H9 (cell line): ENCODE measurements around the gene HSH2D. TPM values are rescaled to one million over a fixed set of nuclear protein-coding genes. Genes with fewer than 3 reads are reported as not detected.

ENCODE experiments used
- DNase-seq: peaks from one replicate; pipeline ENCODE4 v3.0.0-alpha.2; 2017
- H2AFZ ChIP-seq: one replicate; pipeline ENCODE4 v1.6.1; 2013; ENCODE audit warnings: mild to moderate bottlenecking, low read length, control low read depth, moderate library complexity
- H2AK5ac ChIP-seq: 2 replicates; pipeline ENCODE4 v1.6.1; 2013; ENCODE audit warnings: low read length, control low read depth, mixed read lengths; ENCODE audit not compliant: insufficient read length
- H2BK120ac ChIP-seq: one replicate; pipeline ENCODE4 v1.6.1; 2013; ENCODE audit warnings: low read depth, mild to moderate bottlenecking, low read length, control low read depth, inconsistent platforms; ENCODE audit not compliant: poor library complexity, severe bottlenecking
- H2BK12ac ChIP-seq: 2 replicates; pipeline ENCODE4 v1.6.1; 2013; ENCODE audit warnings: low read length, control low read depth, mixed read lengths, low read depth; ENCODE audit not compliant: insufficient read length
- H2BK15ac ChIP-seq: 2 replicates; pipeline ENCODE4 v1.6.1; 2013; ENCODE audit warnings: low read depth, low read length, control low read depth
- H2BK20ac ChIP-seq: one replicate; pipeline ENCODE4 v1.6.1; 2013; ENCODE audit warnings: low read depth, mild to moderate bottlenecking, low read length, control low read depth, inconsistent platforms; ENCODE audit not compliant: poor library complexity, severe bottlenecking
- H2BK5ac ChIP-seq: 2 replicates; pipeline ENCODE4 v1.6.1; 2013; ENCODE audit warnings: low read length, control low read depth, mixed read lengths; ENCODE audit not compliant: insufficient read length
- H3K14ac ChIP-seq: 2 replicates; pipeline ENCODE4 v1.6.1; 2013; ENCODE audit warnings: low read length, control low read depth; ENCODE audit not compliant: insufficient read depth
- H3K18ac ChIP-seq: 2 replicates; pipeline ENCODE4 v1.6.1; 2013; ENCODE audit warnings: low read depth, mild to moderate bottlenecking, mixed read lengths, low read length, control low read depth; ENCODE audit not compliant: insufficient read length
- H3K23ac ChIP-seq: 2 replicates; pipeline ENCODE4 v1.6.1; 2013; ENCODE audit warnings: low read length, control low read depth, mixed read lengths, low read depth; ENCODE audit not compliant: insufficient read length
- H3K23me2 ChIP-seq: 2 replicates; pipeline ENCODE4 v1.6.1; 2013; ENCODE audit warnings: low read depth, mild to moderate bottlenecking, mixed read lengths, low read length, control low read depth; ENCODE audit not compliant: insufficient read length, poor library complexity, severe bottlenecking
- H3K27ac ChIP-seq: 2 replicates; pipeline ENCODE4 v1.5.1; 2013; ENCODE audit warnings: low read length, control low read depth, mixed read lengths, low read depth; ENCODE audit not compliant: insufficient read length
- H3K27me3 ChIP-seq: 2 replicates; pipeline ENCODE4 v1.6.1; 2013; ENCODE audit warnings: low read length, control low read depth, inconsistent platforms; ENCODE audit not compliant: insufficient read depth
- H3K4ac ChIP-seq: 2 replicates; pipeline ENCODE4 v1.6.1; 2013; ENCODE audit warnings: low read depth, mild to moderate bottlenecking, control low read depth, inconsistent platforms, low read length, moderate library complexity
- H3K4me1 ChIP-seq: 2 replicates; pipeline ENCODE4 v1.6.1; 2013; ENCODE audit warnings: low read length, control low read depth, inconsistent platforms; ENCODE audit not compliant: insufficient read depth
- H3K4me2 ChIP-seq: 2 replicates; pipeline ENCODE4 v1.6.1; 2013; ENCODE audit warnings: low read length, control low read depth, mixed read lengths; ENCODE audit not compliant: insufficient read length, insufficient read depth
- H3K56ac ChIP-seq: 2 replicates; pipeline ENCODE4 v1.6.1; 2013; ENCODE audit warnings: low read depth, mild to moderate bottlenecking, mixed read lengths, low read length, control low read depth; ENCODE audit not compliant: insufficient read length
- H3K79me1 ChIP-seq: 2 replicates; pipeline ENCODE4 v1.6.1; 2013; ENCODE audit warnings: low read depth, mild to moderate bottlenecking, moderate library complexity, low read length, control low read depth, inconsistent platforms; ENCODE audit not compliant: insufficient read depth, poor library complexity, severe bottlenecking
- H3K79me2 ChIP-seq: 2 replicates; pipeline ENCODE4 v1.6.1; 2013; ENCODE audit warnings: low read length, control low read depth, inconsistent platforms; ENCODE audit not compliant: insufficient read depth
- H3K9ac ChIP-seq: 2 replicates; pipeline ENCODE4 v1.6.1; 2013; ENCODE audit warnings: low read length, control low read depth, mixed read lengths; ENCODE audit not compliant: insufficient read length; ENCODE audit errors: extremely low read depth
- H3K9me3 ChIP-seq: one replicate; pipeline ENCODE4 v1.6.1; 2013; ENCODE audit warnings: low read depth, low read length, inconsistent platforms; ENCODE audit not compliant: control insufficient read depth
- H3T11ph ChIP-seq: one replicate; pipeline ENCODE4 v1.6.1; 2013; ENCODE audit warnings: mild to moderate bottlenecking, low read length, control low read depth, inconsistent platforms
- H4K20me1 ChIP-seq: one replicate; pipeline ENCODE4 v1.6.1; 2013; ENCODE audit not compliant: control insufficient read depth, insufficient read length, insufficient read depth
- H4K5ac ChIP-seq: 2 replicates; pipeline ENCODE4 v1.6.1; 2013; ENCODE audit warnings: low read depth, mild to moderate bottlenecking, mixed read lengths, low read length, control low read depth; ENCODE audit not compliant: insufficient read length
- H4K8ac ChIP-seq: replicated peaks from 2 replicates; pipeline ENCODE4 v1.6.1; 2013; ENCODE audit warnings: low read length, control low read depth, mixed read lengths, low read depth; ENCODE audit not compliant: insufficient read length
- H4K91ac ChIP-seq: 2 replicates; pipeline ENCODE4 v1.6.1; 2013; ENCODE audit warnings: low read depth, mild to moderate bottlenecking, moderate library complexity, mixed read lengths, low read length, control low read depth; ENCODE audit not compliant: insufficient read length
- H3K27ac Mint-ChIP-seq, 3 experiments: 2 replicates in 2 of 3; 3 replicates in 1 of 3; pipeline ENCODE4 v1.8.0; 2020 to 2021; ENCODE audit warnings: mixed read lengths in 3 of 3, mild to moderate bottlenecking in 1 of 3, moderate library complexity in 1 of 3
- H3K27me3 Mint-ChIP-seq: 2 replicates; pipeline ENCODE4 v1.8.0; 2021; ENCODE audit warnings: low read depth, mild to moderate bottlenecking, moderate library complexity, mixed read lengths
- H3K36me3 Mint-ChIP-seq, 3 experiments: 2 replicates in 2 of 3; 3 replicates in 1 of 3; pipeline ENCODE4 v1.8.0; 2020 to 2021; ENCODE audit warnings: low read depth in 3 of 3, mixed read lengths in 3 of 3; ENCODE audit not compliant: insufficient read depth in 1 of 3
- H3K4me1 Mint-ChIP-seq, 2 experiments: 2 replicates each; pipeline ENCODE4 v1.8.0; 2020; ENCODE audit warnings: mixed read lengths in 2 of 2
- H3K4me3 Mint-ChIP-seq, 2 experiments: 2 replicates in 1 of 2; 3 replicates in 1 of 2; pipeline ENCODE4 v1.8.0; 2020 to 2021; ENCODE audit warnings: mild to moderate bottlenecking in 2 of 2, mixed read lengths in 2 of 2, moderate library complexity in 1 of 2
- H3K9me3 Mint-ChIP-seq, 2 experiments: 2 replicates in 1 of 2; 3 replicates in 1 of 2; pipeline ENCODE4 v1.8.0; 2020; ENCODE audit warnings: mild to moderate bottlenecking in 2 of 2, mixed read lengths in 2 of 2, moderate library complexity in 1 of 2
- CTCF ChIP-seq: fragments of 200-600 bp; sonication (generic); conservative IDR thresholded peaks from 3 replicates; pipeline ENCODE4 v1.8.0; 2021; ENCODE audit warnings: antibody characterized with exemption, mild to moderate bottlenecking
- WGBS: extraction: QIAGEN DNeasy Blood & Tissue Kit; methylation state at CpG from one replicate; pipeline ENCODE4 v1.1.7; 2013; ENCODE audit warnings: missing lambda C conversion rate, low lambda C conversion rate, mixed read lengths; ENCODE audit not compliant: insufficient read length; ENCODE audit errors: extremely low coverage; 5-methylcytosine and 5-hydroxymethylcytosine counted together
- total RNA-seq: library from RNA; stranded (reverse); gene quantifications from 2 replicates; pipeline ENCODE4 v1.2.1, GENCODE V29; 2021

The HSH2D gene
- total RNA-seq, 1 experiment from 2014 or later = 2.3 TPM

- Histone ChIP-seq H3K23ac (no peak overlapping the region), H3K23me2 (no peaks in the 10 kb centered on the region), H3K9ac (no peak overlapping the region), H3K79me1 (no peaks in the 10 kb centered on the region), H3K56ac (no peak overlapping the region), H2BK5ac (no peak overlapping the region), H3K9me3 (no peaks in the 10 kb centered on the region), H2BK120ac (no peak overlapping the region), H3T11ph (no peak overlapping the region), H3K4me2 (no peak overlapping the region), H3K18ac (no peak overlapping the region), H3K27ac (no peak overlapping the region), H3K79me2 (peaks cover 4% of the 10 kb centered on the region; the same call in 1 of the 2 replicates), H4K5ac (no peak overlapping the region), H3K27me3 (no peaks in the 10 kb centered on the region), H3K4ac (no peak overlapping the region), H2BK20ac (no peak overlapping the region), H4K8ac (no peak overlapping the region), H4K91ac (no peak overlapping the region), H3K4me1 (no peaks in the 10 kb centered on the region), H2AK5ac (no peak overlapping the region), H4K20me1 (no peaks in the 10 kb centered on the region), H2BK12ac (no peak overlapping the region), H2AFZ (no peak overlapping the region), H2BK15ac (no peak overlapping the region), H3K14ac (no peak overlapping the region)
- Mint-ChIP-seq H3K4me3 (no peak overlapping the region), H3K27me3 (no peaks in the 10 kb centered on the region; the same call in 1 of the 2 replicates), H3K36me3 (peaks cover 30 to 58% (median 51%) of the 10 kb centered on the region in 3 experiments), H3K4me1 (peaks cover 10 to 11% of the 10 kb centered on the region in 2 experiments), H3K27ac (no peak overlapping the region; a peak in 1 of 7 replicates), H3K9me3 (no peaks in the 10 kb centered on the region; a peak in 1 of 5 replicates)
- WGBS = no CpG with 5 or more reads among the region's 6 CpGs
- TF ChIP-seq CTCF = no peak
- no peak for DNase-seq
These were observed 46.7 kb downstream of the HSH2D start for GRCh38 chr19:16190198-16190597.
